Measurements from ENCODE around the gene PPBP.

The PPBP gene

DNA sequence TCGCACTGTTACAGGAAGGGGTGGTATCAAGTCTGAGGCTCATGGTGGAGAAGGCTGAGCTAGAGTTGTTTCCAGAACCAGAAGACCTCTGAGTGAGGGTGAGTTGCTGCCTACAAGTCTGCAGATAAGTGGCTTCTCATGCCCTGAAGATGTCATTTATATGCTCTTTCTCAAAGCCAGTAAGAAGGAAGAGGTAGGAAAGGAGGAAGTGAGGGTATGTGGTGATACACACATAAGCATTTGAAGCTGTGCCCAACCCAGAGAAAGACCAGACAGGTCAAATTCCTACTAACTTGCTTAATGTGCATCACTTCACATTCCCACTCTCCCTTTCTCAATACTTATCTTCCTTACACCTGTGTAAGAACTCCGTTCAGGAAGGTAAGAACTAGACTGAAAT, at the start of gene PPBP:
Gene PPBP, minus strand, starts transcription at position 130 of the 400 bp plus-strand sequence. Its CDS starts 87 bp downstream, at position 43.
- no peak for DNase-seq

- no peak for DNase-seq
These were observed 49.3 kb upstream of the PPBP start for GRCh38 chr4:74037076-74037955.

DNA sequence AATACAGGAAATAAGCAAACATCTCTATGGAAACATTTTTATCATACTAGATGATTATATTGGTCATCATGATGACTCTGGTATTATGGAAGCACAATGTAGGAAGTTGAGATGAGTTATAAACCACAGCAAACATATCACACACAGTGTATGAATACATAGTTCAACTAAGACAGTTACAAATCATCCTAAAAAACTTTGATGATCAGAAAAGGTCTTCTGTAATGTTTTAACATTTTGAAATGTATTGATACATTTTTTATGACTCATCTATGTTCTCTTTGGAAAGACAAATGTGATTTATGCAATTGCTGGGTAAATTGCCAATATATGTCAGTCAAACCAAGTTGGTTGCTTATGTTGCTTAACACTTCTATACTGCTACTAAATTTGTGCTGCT, 45.7 kb upstream of the PPBP start:
- no peak for DNase-seq

- DNase-seq, result no peak
These were observed 44.1 kb upstream of the PPBP start for GRCh38 chr4:74032064-74032463.

GRCh38 chr4:74031576-74031975, 43.6 kb upstream of the PPBP start:
- DNase-seq, result no peak

DNA sequence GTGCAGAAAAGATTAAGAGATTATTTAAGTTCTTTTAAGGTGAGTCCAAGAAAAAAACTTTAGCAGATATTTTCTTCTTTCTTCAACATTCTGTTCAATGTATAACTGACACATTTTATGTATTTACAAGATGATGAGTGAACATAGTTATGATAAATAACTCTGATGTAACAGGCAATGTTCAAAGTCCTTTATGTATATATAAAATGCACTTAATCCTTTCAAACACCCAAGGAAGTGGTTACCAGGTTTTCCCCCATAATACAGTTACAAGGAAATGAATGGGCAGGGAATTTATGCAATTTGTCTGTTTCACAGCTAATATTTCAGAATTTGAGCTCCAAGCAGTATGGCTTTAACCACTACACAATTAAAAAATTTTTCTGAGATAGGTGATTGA, 42.3 kb upstream of the PPBP start:
- DNase-seq, result no peak

DNA sequence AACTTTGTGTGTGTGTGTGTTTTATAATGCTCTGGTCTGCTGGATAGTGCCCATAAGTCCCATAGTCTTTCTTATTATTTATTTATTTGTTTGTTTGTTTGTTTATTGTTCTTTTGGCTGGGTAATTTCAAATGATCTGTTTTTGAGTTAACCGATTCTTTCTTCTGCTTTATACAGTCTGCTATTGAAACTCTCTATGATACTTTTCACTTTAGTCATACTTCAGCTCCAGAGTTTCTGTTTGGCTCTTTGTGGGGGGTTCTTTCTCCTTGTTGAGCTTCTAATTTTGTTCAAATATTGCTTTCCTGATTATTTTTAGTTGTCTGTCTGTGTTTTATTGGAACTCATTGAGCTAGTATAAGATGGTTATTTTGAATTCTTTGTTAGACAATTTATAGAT, 40.5 kb upstream of the PPBP start:
- no peak for DNase-seq

- DNase-seq, result no peak
These were observed 35.7 kb upstream of the PPBP start for GRCh38 chr4:74023709-74024108.

DNA sequence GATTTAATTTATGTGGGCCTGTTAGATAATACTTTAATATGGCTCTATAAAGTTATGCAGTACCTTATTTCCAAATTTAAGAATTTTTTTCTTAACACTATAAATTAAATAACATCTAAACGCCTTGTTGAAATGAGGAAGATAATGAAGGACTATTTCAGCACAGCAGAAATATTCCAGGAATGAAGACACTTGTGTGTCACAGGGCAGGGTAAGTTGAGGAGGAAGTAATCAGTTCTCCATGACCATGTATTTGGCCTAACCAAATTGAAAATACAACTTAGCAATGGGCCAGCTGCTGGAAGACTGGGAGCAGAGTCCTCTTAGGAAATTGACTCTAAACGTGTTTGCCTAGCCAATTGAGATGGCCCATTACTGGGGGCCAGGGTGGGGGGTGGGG, 33.6 kb upstream of the PPBP start:
- no peak for DNase-seq

GRCh38 chr4:74018771-74019170, 30.8 kb upstream of the PPBP start:
- DNase-seq, result no peak

DNA sequence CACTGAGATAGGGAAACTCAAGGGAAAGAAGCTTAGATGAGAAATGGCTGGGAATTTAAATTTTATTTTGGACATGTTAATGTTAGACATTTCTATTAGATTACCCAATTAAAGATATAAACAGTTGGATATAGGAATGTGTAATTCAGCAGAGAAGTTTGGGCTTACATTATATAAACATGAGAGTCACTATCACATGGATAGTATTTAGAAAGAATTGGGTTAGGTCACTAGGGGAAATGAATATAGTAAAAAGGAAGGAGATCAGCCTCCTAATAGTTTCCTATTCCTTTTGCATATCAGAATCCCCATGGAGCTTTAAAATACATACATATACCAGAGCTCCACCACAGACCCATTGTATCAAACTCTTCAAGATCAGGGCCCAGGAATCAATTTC, 30.1 kb upstream of the PPBP start:
- DNase-seq, result no peak

DNA sequence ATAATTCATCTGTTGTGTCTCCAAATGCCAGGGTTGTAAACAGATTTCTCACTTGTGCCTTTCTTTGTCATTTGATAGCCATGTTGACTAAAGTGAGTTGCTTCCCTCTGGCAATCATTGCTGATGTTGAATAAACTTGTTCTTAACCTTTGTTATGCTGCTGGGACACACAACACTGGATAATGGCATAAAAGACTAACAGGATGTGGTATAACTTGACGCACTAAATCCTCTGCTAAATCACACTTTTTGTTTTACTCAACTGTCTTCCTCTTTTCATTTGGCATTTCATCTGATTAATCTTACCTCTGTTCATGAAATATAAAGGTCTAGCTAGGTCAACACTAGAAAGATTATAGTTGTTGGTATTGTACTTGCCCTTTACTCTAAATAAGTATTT, 28.1 kb upstream of the PPBP start:
- no peak for DNase-seq

DNA sequence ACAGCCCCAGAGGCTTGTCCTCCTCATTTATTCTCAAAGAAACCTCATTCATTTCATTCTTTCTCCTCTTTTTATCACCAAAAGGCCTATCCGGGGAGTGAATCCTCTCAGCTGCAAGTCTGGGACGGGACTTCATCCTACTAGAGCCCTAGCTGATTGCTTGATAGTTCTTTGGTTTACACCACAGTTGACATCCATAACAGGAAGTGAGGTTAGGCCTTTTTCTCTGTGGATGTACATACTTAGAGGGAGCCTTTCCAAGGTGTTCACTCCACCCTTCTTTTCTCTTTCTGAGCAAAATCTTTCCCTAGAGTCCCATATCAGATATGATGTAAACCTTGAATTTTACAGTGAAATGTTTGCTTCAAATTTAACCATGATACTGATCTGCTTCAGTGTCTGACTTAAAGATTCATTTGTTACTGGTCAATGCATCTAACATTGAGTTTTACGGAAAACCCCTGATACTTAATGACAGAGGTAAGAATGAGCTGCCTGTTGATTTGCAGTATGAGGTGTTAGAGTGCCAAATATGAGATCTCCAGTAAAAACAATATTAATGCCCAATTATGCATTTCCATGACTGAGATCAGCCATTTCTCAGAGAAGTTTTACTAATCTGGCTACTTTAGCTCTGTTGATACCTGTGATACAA, 27.3 kb upstream of the PPBP start:
- no peak for DNase-seq

- DNase-seq, result no peak
These were observed 26.3 kb upstream of the PPBP start for GRCh38 chr4:74014332-74014731.

DNA sequence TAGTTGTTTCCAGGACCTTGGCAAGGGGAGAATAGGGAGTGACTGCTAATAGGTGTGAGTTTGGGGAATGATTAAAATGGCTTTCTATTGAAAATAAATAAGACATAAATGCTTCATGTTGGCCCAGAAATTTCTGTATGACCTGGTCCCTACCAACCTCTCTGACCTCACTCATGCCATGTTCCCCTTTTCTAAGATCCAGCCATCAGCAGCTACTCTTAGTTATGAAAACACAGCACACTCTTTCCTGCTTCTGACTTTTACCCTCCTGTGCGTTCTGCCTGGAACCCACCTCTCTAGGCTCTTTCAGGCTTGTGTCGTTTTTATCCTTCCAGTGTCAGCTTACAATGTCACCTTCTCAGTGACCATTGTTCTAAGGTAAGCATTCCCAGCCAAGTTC, 25.3 kb upstream of the PPBP start:
- DNase-seq, result no peak

DNA sequence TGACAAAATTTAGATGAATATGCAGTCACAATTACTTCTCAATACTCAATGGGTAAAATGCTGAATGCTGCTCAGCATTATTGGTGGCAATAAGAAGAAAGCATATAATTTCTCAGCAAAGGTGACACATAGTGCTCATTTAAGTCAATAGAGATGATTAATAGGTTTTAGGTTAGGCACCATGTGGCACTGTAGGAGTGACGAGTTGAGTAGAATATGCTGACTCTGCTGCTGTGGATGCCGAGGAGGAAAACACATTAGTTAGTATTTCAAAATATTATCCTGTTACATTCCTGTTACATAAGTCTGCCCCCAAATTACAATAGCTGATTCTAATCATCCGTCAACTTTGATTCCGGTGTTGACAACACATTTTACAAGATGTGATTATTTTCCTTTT, 24.1 kb upstream of the PPBP start:
- DNase-seq, result no peak

DNA sequence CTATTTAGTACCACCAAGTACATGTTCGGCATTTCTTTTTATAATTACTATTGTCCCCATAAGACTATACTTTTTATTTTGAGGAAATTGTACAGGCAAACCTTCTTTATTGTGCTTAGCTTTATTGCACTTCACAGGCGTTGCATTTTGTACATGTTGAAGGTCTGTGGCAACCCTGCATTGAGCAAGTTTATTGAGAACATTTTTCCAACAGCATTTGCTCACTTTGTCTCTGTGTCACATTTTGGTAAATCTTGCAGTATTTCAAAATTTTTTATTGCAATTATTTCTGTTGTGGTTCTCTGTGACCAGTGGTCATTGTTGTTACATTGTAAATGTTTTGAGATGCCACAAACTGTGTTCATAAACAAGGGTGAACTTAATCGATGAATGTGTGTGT, 21.3 kb upstream of the PPBP start:
- no peak for DNase-seq

DNA sequence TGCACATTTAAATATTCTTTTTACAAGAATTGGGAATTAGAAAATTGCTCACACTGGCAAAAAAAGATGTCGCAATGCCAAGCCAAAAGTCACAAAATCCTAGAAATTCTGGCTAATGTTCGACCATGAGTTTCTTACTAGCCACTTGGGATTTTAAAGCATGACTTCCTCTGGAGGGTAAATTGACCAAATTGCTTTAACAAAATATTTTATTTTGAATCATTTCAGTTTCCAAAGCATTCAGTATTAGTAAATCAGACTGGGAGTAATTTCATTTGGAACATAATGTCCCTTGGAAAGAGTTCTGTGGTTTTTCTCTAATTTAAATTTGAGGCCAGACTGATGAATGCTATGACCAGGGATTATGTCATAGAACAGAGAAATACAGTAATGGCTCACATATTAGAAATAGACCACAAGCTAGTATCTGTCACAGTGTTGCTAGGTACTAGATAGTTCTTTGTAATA, 18.1 kb upstream of the PPBP start:
- DNase-seq, result no peak

DNA sequence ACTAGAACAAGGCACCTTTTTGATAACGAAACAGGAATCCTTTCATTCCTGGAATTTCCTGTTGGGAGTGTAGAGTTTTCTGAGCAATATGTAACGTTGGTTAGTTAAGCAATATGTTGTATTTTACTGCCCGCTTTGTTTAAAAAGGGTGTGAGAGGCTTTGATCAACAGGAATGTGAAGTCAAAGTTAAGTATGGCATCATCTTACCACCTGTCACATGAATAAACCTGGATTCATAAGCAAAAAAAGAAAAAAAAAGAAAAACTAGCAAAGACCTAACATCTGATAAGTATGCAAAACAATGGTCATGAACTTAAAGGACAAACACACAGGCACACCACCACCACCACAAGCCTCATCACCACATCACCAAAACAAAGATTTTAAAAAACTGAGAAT, 17.5 kb upstream of the PPBP start:
- no peak for DNase-seq

- DNase-seq, result no peak
These were observed 16.7 kb upstream of the PPBP start for GRCh38 chr4:74004668-74005067.

DNA sequence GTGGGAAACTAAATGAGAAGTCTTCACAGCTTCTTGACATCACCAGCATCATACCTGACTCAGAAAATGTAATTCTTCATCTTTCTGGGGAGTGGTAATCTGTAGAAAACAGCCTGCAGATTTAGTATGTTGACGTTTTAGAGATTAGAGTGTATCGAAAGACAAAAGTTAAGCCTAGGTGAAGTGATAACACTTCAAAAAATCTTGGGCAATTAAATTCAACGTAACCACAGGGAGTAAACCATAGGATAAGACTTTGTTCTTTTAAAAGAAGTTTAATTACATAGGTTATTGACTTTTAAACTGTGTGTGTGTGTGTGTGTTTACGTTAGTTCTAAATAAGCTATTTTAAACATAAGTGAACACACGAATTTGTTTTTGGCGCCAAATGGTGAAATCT, 12.3 kb upstream of the PPBP start:
- no peak for DNase-seq

DNA sequence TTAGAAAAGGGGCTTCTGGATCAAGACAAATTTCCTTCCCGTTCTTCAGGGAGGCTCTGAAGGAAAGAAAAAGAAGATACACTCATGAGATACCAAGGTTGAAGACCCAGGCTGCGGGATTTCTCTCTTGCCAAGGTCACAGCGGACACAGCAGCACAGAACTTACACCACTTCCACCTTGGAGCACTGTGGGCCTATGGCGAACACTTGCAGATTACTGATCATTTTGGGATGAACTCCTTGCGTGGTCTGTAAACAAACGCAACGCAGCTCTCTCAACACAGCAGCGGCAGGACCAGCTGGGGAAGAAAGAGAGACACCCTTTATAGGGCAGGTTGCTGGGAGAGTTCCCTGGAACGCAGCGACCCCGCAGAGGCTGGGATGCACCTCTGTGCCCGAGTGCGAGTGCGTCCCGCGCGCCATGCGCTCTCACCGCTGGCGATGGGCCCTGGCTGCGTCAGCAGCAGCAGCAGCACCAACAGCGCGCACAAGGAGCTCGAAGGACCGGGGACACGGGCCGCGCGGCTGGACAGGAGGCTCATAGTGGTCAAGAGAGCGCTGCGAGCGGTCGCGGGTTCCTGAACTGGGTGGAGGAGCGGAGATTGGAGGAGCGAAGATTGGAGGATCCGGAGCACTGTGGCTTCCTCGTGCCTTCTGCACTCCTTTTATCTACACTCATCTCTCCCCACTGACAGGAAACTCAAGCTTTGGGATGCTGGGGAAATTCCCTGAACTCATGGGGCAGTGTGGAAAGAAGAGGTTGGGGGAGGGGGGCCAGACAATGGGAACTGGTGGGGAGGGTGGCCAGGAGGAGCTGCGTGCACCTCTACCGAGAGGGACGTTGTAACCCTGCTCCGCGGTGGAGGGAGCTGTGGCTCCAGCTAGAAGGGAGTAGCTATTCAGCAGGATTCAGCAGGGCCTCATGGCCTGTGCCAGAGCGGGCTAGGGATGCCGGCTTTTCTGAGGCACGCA, 10.3 kb upstream of the PPBP start, which contains the start of gene CXCL5:
Gene CXCL5, minus strand, starts transcription at position 638 of the 972 bp plus-strand sequence. Its CDS starts 96 bp downstream, at position 542.
- no peak for DNase-seq

- DNase-seq, result no peak
These were observed 4.1 kb upstream of the PPBP start for GRCh38 chr4:73992050-73992449.

All from activated CD4-positive, CD25-positive, alpha-beta regulatory T cell (primary cell).